Panc1 (cell line): ENCODE results near the gene SVOP. TPM values are rescaled to one million over a fixed set of nuclear protein-coding genes. Genes with fewer than 3 reads are reported as not detected.

Source experiments
- ATAC-seq: fragments of 200-7000 bp; cut with Tn5 transposase; 2 replicates; pipeline ENCODE4 v1.9.1; 2020; ENCODE audit warnings: mild to moderate bottlenecking, moderate library complexity
- BruUV-seq: library from RNA; stranded (reverse); fragments of 400-500 nt; replicated peaks from 2 replicates; lab custom pipeline; 2021; lab: Mats Ljungman, UMichigan
- CTCF ChIA-PET: fragments of 300-600 bp; sonication (Branson Sonifier 250); formaldehyde crosslinking; loops from one replicate; lab custom pipeline; 2022; ENCODE audit warnings: antibody characterized with exemption; lab: Charles Lee
- POLR2A ChIA-PET: fragments of 300-600 bp; sonication (Branson Sonifier 250); formaldehyde crosslinking; loops from one replicate; lab custom pipeline; 2022; ENCODE audit warnings: antibody characterized with exemption; lab: Charles Lee
- DNase-seq: peaks from one replicate; pipeline ENCODE4 v3.0.0-alpha.2; 2010; ENCODE audit warnings: low read depth, low spot score
- H3K27ac ChIP-seq: 2 replicates; pipeline ENCODE4 v1.5.1; 2011; ENCODE audit warnings: mild to moderate bottlenecking, low read length, inconsistent platforms
- H3K27me3 ChIP-seq: fragments of 200-500 bp; sonication (Bioruptor generic); 2 replicates; pipeline ENCODE4 v1.6.0; 2014; ENCODE audit warnings: low read length, inconsistent platforms; ENCODE audit not compliant: control insufficient read depth, insufficient read depth
- H3K36me3 ChIP-seq: fragments of 200-500 bp; sonication (Bioruptor generic); 2 replicates; pipeline ENCODE4 v1.5.1; 2014; ENCODE audit warnings: inconsistent platforms, mild to moderate bottlenecking, low read length, moderate library complexity; ENCODE audit not compliant: control insufficient read depth, insufficient read depth
- H3K4me1 ChIP-seq: 2 replicates; pipeline ENCODE4 v1.5.1; 2011; ENCODE audit warnings: inconsistent platforms, mild to moderate bottlenecking, low read length, moderate library complexity; ENCODE audit not compliant: control insufficient read depth, insufficient read depth
- H3K4me3 ChIP-seq, 2 experiments: 2 replicates each; pipeline ENCODE4 v1.5.1; 2011 to 2012; ENCODE audit warnings: low read depth in 2 of 2, low read length in 2 of 2, mild to moderate bottlenecking in 2 of 2, inconsistent platforms in 1 of 2, moderate library complexity in 1 of 2
- H3K9me3 ChIP-seq: fragments of 200-500 bp; sonication (Bioruptor generic); 2 replicates; pipeline ENCODE4 v1.5.1; 2014; ENCODE audit warnings: low read depth, mild to moderate bottlenecking, inconsistent platforms, low read length, moderate library complexity; ENCODE audit not compliant: control insufficient read depth, insufficient read depth
- CTCF ChIP-seq: fragments of 450-650 bp; IDR thresholded peaks from 2 replicates; pipeline ENCODE4 v1.5.1; 2017; ENCODE audit warnings: mild to moderate bottlenecking
- POLR2AphosphoS5 ChIP-seq: IDR thresholded peaks from 2 replicates; pipeline ENCODE4 v1.6.1; 2012; ENCODE audit warnings: mild to moderate bottlenecking, low read depth, low read length, moderate library complexity
- REST ChIP-seq, 2 experiments: IDR thresholded peaks; 2 replicates each; pipeline ENCODE4 v1.6.1; 2011 to 2012; ENCODE audit warnings: low read depth in 2 of 2, control low read depth in 1 of 2, low read length in 1 of 2, mild to moderate bottlenecking in 1 of 2, moderate library complexity in 1 of 2; ENCODE audit not compliant: insufficient read depth in 1 of 2
- SIN3A ChIP-seq: IDR thresholded peaks from 2 replicates; pipeline ENCODE4 v1.6.1; 2012; ENCODE audit warnings: low read depth, mild to moderate bottlenecking, low read length, moderate library complexity, borderline replicate concordance; ENCODE audit not compliant: insufficient read depth
- TCF7L2 ChIP-seq: IDR thresholded peaks from 2 replicates; pipeline ENCODE4 v1.6.1; 2011; ENCODE audit warnings: mild to moderate bottlenecking, low read depth, low read length, inconsistent platforms
- in situ Hi-C: cut with HindIII; loops from 2 replicates; pipeline ENCODE4 v1.10.0; 2016; ENCODE audit warnings: low sequenced_read_pairs, low pct_unique_long_range_greater_than_20kb
- intact Hi-C: fragments of 100-400 bp; cut with micrococcal nuclease; formaldehyde crosslinking; loops from one replicate; pipeline ENCODE4 v1.10.0; 2022; ENCODE audit not compliant: unreplicated experiment
- total RNA-seq: library from RNA; stranded (reverse); gene quantifications from one replicate; pipeline ENCODE4 v1.2.1, GENCODE V29; 2021; ENCODE audit not compliant: unreplicated experiment

Gene SVOP
- total RNA-seq, 1 experiment from 2014 or later = not detected

- Histone ChIP-seq H3K4me3 (no peak overlapping the region), H3K27ac (no peak overlapping the region), H3K9me3 (no peaks in the 10 kb centered on the region), H3K4me1 (no peaks in the 10 kb centered on the region), H3K36me3 (no peaks in the 10 kb centered on the region), H3K27me3 (peaks cover 12% of the 10 kb centered on the region)
- BruUV-seq = no TSS peak
- no peak for TF ChIP-seq SIN3A
- TF ChIP-seq REST (IDR thresholded peaks at IDR 0.05; ENCODE audit: insufficient read depth in 1 of 2, low read depth in 2 of 2, low read length in 1 of 2) = no peak
- no peak for TF ChIP-seq CTCF
- no peak for TF ChIP-seq POLR2AphosphoS5
- in situ Hi-C loops (no loop called here), intact Hi-C loops (no loop called here)
- no peak for DNase-seq
- no peak for ATAC-seq
- ChIA-PET POLR2A (no interaction called here), CTCF (no interaction called here)
Measured at GRCh38 chr12:109014984-109015765, 5.7 kb downstream of the SVOP start.

GRCh38 chr12:109010259-109010658 lies 10.6 kb downstream of the SVOP start:
- DNase-seq = no peak
- intact Hi-C loops (no loop called here), in situ Hi-C loops (no loop called here)
- no peak overlapping the region for H3K4me3 ChIP-seq
- no peaks in the 10 kb centered on the region for H3K36me3 ChIP-seq
- no peaks in the 10 kb centered on the region for H3K4me1 ChIP-seq
- ATAC-seq = no peak
- no peak for TF ChIP-seq CTCF
- TF ChIP-seq POLR2AphosphoS5 = no peak
- no peak for TF ChIP-seq REST (IDR thresholded peaks at IDR 0.05; ENCODE audit: insufficient read depth in 1 of 2, low read depth in 2 of 2, low read length in 1 of 2)
- no peak for TF ChIP-seq TCF7L2
- TF ChIP-seq SIN3A = no peak
- H3K9me3 ChIP-seq = no peaks in the 10 kb centered on the region
- H3K27ac ChIP-seq = no peak overlapping the region
- CTCF ChIA-PET = no interaction called here
- no TSS peak for BruUV-seq
- POLR2A ChIA-PET = interaction anchor here (0.6 kb wide), 1 partner anchor 61 kb away, joined by 3 read pairs; no protein-coding TSS in a partner anchor
- no peaks in the 10 kb centered on the region for H3K27me3 ChIP-seq
